Measurements from ENCODE around the gene SLAMF1. TPM values are rescaled to one million over a fixed set of nuclear protein-coding genes. Genes with fewer than 3 reads are reported as not detected.

Gene SLAMF1
- total and polyA plus RNA-seq, 9 of the 15 experiments (the other 6 are each of a cell fraction or from before 2014, with no cell fraction given): 0.04 to 0.17 (median 0.11) TPM; not detected in 4

DNA sequence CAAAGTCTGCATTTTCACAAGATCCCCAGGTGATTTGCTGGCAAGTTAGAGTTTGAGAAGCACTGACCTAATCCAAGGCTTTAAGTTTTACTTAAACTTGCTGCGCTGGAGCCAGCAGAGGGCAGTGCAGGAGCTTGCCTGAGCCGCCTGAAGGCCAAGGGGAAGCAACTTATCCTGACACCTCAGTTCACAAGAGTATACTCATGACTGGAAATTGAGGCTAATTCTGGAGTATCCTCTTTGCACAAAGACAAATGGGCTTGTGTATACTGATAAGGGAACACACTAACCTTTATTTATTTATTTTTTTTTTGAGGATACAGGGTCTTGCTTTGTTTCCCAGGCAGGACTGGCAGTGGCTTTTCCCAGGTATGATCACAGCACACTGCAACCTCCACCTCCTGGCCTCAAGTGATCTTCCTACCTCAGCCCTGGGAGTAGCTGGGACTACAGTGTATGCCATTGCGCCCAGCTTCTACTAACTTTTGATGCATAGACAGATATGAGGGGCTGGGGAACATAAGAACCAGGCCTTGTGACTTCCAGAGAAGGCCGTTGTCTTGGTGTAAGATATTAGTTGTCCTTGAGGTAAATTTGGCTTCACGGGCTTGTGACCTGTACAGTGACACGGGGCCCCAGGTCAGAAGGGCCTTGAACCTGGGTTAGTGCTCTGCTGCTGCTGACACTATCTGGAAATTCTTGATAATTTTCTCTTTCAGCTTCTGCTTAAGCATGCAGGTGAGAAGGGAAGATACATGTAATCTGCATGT, 29.0 kb upstream of the SLAMF1 start (continued):
- TF ChIP-seq, protein P1, sequence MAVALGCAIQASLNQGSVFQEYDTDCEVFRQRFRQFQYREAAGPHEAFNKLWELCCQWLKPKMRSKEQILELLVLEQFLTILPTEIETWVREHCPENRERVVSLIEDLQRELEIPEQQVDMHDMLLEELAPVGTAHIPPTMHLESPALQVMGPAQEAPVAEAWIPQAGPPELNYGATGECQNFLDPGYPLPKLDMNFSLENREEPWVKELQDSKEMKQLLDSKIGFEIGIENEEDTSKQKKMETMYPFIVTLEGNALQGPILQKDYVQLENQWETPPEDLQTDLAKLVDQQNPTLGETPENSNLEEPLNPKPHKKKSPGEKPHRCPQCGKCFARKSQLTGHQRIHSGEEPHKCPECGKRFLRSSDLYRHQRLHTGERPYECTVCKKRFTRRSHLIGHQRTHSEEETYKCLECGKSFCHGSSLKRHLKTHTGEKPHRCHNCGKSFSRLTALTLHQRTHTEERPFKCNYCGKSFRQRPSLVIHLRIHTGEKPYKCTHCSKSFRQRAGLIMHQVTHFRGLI (CRISPR knock-in tag; IDR thresholded peaks at IDR 0.05): 0 out of 2 replicates have a peak, but pooled peaks have one; percentile 44
- TF ChIP-seq TAF15 (IDR thresholded peaks at IDR 0.05; ENCODE audit: low read depth, low read length): no peak
- TF ChIP-seq GABPA (tag; conservative IDR thresholded peaks at IDR 0.05; ENCODE audit: low read depth): no peak
- TF ChIP-seq, protein P2, sequence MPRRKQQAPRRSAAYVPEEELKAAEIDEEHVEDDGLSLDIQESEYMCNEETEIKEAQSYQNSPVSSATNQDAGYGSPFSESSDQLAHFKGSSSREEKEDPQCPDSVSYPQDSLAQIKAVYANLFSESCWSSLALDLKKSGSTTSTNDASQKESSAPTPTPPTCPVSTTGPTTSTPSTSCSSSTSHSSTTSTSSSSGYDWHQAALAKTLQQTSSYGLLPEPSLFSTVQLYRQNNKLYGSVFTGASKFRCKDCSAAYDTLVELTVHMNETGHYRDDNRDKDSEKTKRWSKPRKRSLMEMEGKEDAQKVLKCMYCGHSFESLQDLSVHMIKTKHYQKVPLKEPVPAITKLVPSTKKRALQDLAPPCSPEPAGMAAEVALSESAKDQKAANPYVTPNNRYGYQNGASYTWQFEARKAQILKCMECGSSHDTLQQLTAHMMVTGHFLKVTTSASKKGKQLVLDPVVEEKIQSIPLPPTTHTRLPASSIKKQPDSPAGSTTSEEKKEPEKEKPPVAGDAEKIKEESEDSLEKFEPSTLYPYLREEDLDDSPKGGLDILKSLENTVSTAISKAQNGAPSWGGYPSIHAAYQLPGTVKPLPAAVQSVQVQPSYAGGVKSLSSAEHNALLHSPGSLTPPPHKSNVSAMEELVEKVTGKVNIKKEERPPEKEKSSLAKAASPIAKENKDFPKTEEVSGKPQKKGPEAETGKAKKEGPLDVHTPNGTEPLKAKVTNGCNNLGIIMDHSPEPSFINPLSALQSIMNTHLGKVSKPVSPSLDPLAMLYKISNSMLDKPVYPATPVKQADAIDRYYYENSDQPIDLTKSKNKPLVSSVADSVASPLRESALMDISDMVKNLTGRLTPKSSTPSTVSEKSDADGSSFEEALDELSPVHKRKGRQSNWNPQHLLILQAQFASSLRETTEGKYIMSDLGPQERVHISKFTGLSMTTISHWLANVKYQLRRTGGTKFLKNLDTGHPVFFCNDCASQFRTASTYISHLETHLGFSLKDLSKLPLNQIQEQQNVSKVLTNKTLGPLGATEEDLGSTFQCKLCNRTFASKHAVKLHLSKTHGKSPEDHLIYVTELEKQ (CRISPR knock-in tag; IDR thresholded peaks at IDR 0.05): no peak
- TF ChIP-seq ESRRB (CRISPR knock-in tag; IDR thresholded peaks at IDR 0.05; ENCODE audit: borderline replicate concordance): no peak
- TF ChIP-seq BHLHE40 (IDR thresholded peaks at IDR 0.05; ENCODE audit: low read length): no peak
- TF ChIP-seq, protein P3, sequence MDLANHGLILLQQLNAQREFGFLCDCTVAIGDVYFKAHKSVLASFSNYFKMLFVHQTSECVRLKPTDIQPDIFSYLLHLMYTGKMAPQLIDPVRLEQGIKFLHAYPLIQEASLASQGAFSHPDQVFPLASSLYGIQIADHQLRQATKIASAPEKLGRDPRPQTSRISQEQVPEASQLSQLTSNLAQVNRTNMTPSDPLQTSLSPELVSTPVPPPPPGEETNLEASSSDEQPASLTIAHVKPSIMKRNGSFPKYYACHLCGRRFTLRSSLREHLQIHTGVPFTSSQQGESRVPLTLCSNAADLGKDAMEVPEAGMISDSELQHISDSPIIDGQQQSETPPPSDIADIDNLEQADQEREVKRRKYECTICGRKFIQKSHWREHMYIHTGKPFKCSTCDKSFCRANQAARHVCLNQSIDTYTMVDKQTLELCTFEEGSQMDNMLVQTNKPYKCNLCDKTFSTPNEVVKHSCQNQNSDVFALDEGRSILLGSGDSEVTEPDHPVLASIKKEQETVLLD (IDR thresholded peaks at IDR 0.05): no peak
- TF ChIP-seq, protein P4, sequence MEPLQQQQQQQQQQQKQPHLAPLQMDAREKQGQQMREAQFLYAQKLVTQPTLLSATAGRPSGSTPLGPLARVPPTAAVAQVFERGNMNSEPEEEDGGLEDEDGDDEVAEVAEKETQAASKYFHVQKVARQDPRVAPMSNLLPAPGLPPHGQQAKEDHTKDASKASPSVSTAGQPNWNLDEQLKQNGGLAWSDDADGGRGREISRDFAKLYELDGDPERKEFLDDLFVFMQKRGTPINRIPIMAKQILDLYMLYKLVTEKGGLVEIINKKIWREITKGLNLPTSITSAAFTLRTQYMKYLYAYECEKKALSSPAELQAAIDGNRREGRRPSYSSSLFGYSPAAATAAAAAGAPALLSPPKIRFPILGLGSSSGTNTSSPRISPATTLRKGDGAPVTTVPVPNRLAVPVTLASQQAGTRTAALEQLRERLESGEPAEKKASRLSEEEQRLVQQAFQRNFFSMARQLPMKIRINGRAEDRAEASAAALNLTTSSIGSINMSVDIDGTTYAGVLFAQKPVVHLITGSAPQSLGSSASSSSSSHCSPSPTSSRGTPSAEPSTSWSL (CRISPR knock-in tag; IDR thresholded peaks at IDR 0.05; ENCODE audit: borderline replicate concordance): no peak
- TF ChIP-seq, protein P5, sequence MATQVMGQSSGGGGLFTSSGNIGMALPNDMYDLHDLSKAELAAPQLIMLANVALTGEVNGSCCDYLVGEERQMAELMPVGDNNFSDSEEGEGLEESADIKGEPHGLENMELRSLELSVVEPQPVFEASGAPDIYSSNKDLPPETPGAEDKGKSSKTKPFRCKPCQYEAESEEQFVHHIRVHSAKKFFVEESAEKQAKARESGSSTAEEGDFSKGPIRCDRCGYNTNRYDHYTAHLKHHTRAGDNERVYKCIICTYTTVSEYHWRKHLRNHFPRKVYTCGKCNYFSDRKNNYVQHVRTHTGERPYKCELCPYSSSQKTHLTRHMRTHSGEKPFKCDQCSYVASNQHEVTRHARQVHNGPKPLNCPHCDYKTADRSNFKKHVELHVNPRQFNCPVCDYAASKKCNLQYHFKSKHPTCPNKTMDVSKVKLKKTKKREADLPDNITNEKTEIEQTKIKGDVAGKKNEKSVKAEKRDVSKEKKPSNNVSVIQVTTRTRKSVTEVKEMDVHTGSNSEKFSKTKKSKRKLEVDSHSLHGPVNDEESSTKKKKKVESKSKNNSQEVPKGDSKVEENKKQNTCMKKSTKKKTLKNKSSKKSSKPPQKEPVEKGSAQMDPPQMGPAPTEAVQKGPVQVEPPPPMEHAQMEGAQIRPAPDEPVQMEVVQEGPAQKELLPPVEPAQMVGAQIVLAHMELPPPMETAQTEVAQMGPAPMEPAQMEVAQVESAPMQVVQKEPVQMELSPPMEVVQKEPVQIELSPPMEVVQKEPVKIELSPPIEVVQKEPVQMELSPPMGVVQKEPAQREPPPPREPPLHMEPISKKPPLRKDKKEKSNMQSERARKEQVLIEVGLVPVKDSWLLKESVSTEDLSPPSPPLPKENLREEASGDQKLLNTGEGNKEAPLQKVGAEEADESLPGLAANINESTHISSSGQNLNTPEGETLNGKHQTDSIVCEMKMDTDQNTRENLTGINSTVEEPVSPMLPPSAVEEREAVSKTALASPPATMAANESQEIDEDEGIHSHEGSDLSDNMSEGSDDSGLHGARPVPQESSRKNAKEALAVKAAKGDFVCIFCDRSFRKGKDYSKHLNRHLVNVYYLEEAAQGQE (IDR thresholded peaks at IDR 0.05; ENCODE audit: borderline replicate concordance): peak; percentile 71; the same call in 1 of the 2 replicates
- TF ChIP-seq, protein P5 (CRISPR knock-in tag; IDR thresholded peaks at IDR 0.05; ENCODE audit: low read depth): no peak
